A549 (cell line): ENCODE results near the gene MAD1L1. TPM values are rescaled to one million over a fixed set of nuclear protein-coding genes. Genes with fewer than 3 reads are reported as not detected.

Experiments
- ATAC-seq, 2 experiments: fragments of 200-7000 bp in 1 of 2; fragments of >200 bp in 1 of 2; cut with Nextera tagmentation in 1 of 2; cut with Tn5 transposase in 1 of 2; 3 replicates each; pipeline versions ENCODE4 v1.8.0 to v1.9.1; 2018 to 2020; ENCODE audit warnings: mild to moderate bottlenecking in 1 of 2, moderate library complexity in 1 of 2
- CTCF ChIA-PET: fragments of 300-600 bp; sonication (Branson Sonifier 250); formaldehyde crosslinking; extraction: SDS; loops from one replicate; lab custom pipeline; 2021; ENCODE audit warnings: antibody characterized with exemption, inconsistent platforms; lab: Yijun Ruan, JAX
- POLR2A ChIA-PET: fragments of 350-600 bp; formaldehyde crosslinking; extraction: SDS; loops from one replicate; lab custom pipeline; 2021; ENCODE audit warnings: antibody characterized with exemption, inconsistent platforms; lab: Yijun Ruan, JAX
- DNase-seq, 2 experiments: peaks; one replicate each; pipeline versions ENCODE4 v3.0.0 to v3.0.0-alpha.2; 2011 to 2016; ENCODE audit warnings: low read depth in 1 of 2, low spot score in 1 of 2
- FAIRE-seq: peaks from 2 replicates; lab custom pipeline; 2011; peaks lifted over from hg19 to GRCh38; lab: Jason Lieb, UNC
- H3K27ac ChIP-seq, 2 experiments: fragments of >200 bp; sonication (Bioruptor Twin); formaldehyde crosslinking; 3 replicates each; pipeline ENCODE4 v1.5.1; 2016 to 2017
- H3K4me1 ChIP-seq: fragments of >200 bp; sonication (Bioruptor Twin); formaldehyde crosslinking; 3 replicates; pipeline ENCODE4 v1.6.1; 2016
- H3K4me2 ChIP-seq: fragments of >200 bp; sonication (Bioruptor Twin); formaldehyde crosslinking; 3 replicates; pipeline ENCODE4 v1.6.1; 2016
- H3K4me3 ChIP-seq: fragments of >200 bp; sonication (Bioruptor Twin); formaldehyde crosslinking; 3 replicates; pipeline ENCODE4 v1.5.1; 2016
- H3K9me3 ChIP-seq: fragments of >200 bp; sonication (Bioruptor Twin); formaldehyde crosslinking; 3 replicates; pipeline ENCODE4 v1.6.1; 2016
- CHD2 ChIP-seq: fragments of 150-350 bp; IDR thresholded peaks from 2 replicates; pipeline ENCODE4 v1.6.1; 2014; ENCODE audit warnings: low read length; ENCODE audit not compliant: partially characterized antibody
- CHD4 ChIP-seq: fragments of 200-600 bp; sonication (generic); IDR thresholded peaks from 2 replicates; pipeline ENCODE4 v1.6.1; 2016; ENCODE audit warnings: antibody characterized with exemption, mild to moderate bottlenecking, borderline replicate concordance
- EP300 ChIP-seq, 2 experiments: fragments of >200 bp; sonication (Bioruptor Twin); formaldehyde crosslinking; IDR thresholded peaks; 2 replicates in 1 of 2; 3 replicates in 1 of 2; pipeline ENCODE4 v1.6.1; 2016 to 2017
- ESRRA ChIP-seq: fragments of 150-350 bp; IDR thresholded peaks from 2 replicates; pipeline ENCODE4 v1.6.1; 2014; ENCODE audit warnings: mild to moderate bottlenecking, low read length, borderline replicate concordance
- FOSB ChIP-seq: fragments of 250-450 bp; sonication (Bioruptor Pico); IDR thresholded peaks from 2 replicates; pipeline ENCODE4 v1.5.0; 2020; ENCODE audit warnings: mild to moderate bottlenecking, moderate library complexity
- HOXA7 ChIP-seq: fragments of 250-450 bp; sonication (Bioruptor Pico); IDR thresholded peaks from 2 replicates; pipeline ENCODE4 v1.5.0; 2020; ENCODE audit warnings: mild to moderate bottlenecking, moderate library complexity
- HOXB5 ChIP-seq: fragments of 250-450 bp; sonication (Bioruptor Pico); IDR thresholded peaks from 2 replicates; pipeline ENCODE4 v1.5.0; 2020; ENCODE audit warnings: mild to moderate bottlenecking, moderate library complexity
- MAFK ChIP-seq: fragments of 450-650 bp; IDR thresholded peaks from 2 replicates; pipeline ENCODE4 v1.6.1; 2014; ENCODE audit not compliant: partially characterized antibody
- MAZ ChIP-seq: fragments of 150-350 bp; IDR thresholded peaks from 2 replicates; pipeline ENCODE4 v1.6.1; 2014; ENCODE audit warnings: antibody characterized with exemption, low read depth, low read length, borderline replicate concordance
- MYC ChIP-seq: IDR thresholded peaks from 2 replicates; pipeline ENCODE4 v1.6.1; 2012; ENCODE audit warnings: mild to moderate bottlenecking, inconsistent platforms, low read length, improper control_type of control experiment, borderline replicate concordance
- NR3C1 ChIP-seq: fragments of >200 bp; sonication (Bioruptor Twin); formaldehyde crosslinking; IDR thresholded peaks from 3 replicates; pipeline ENCODE4 v1.6.1; 2017
- PHF8 ChIP-seq: fragments of 200-600 bp; sonication (generic); IDR thresholded peaks from 2 replicates; pipeline ENCODE4 v1.6.1; 2016; ENCODE audit warnings: low read depth, mild to moderate bottlenecking, antibody characterized with exemption, moderate library complexity, borderline replicate concordance
- POLR2A ChIP-seq: IDR thresholded peaks from 2 replicates; pipeline ENCODE4 v1.6.1; 2012; ENCODE audit warnings: mild to moderate bottlenecking, low read length
- RAD21 ChIP-seq, 2 experiments: fragments of >200 bp in 1 of 2; sonication (Bioruptor Twin) in 1 of 2; formaldehyde crosslinking in 1 of 2; IDR thresholded peaks in 1 of 2; conservative IDR thresholded peaks in 1 of 2; 2 replicates in 1 of 2; 3 replicates in 1 of 2; pipeline ENCODE4 v1.6.1; 2012 to 2018; ENCODE audit warnings: inconsistent platforms in 1 of 2
- RCOR1 ChIP-seq: fragments of 150-350 bp; IDR thresholded peaks from 2 replicates; pipeline ENCODE4 v1.6.1; 2014; ENCODE audit warnings: antibody characterized with exemption, low read length, low read depth
- RFX5 ChIP-seq: fragments of 450-650 bp; IDR thresholded peaks from 2 replicates; pipeline ENCODE4 v1.7.1; 2014; ENCODE audit warnings: antibody characterized with exemption, mild to moderate bottlenecking, moderate library complexity
- ZC3H11A ChIP-seq: fragments of 450-650 bp; IDR thresholded peaks from 2 replicates; pipeline ENCODE4 v1.6.1; 2014; ENCODE audit warnings: antibody characterized with exemption, mild to moderate bottlenecking
- ZNF302 ChIP-seq: fragments of 250-450 bp; sonication (Bioruptor Pico); IDR thresholded peaks from 2 replicates; pipeline ENCODE4 v1.9.0; 2021; ENCODE audit warnings: inconsistent platforms, mild to moderate bottlenecking, moderate library complexity
- ZSCAN20 ChIP-seq: fragments of 250-450 bp; sonication (Bioruptor Pico); IDR thresholded peaks from 2 replicates; pipeline ENCODE4 v1.8.0; 2022; ENCODE audit warnings: mild to moderate bottlenecking, moderate library complexity
- WGBS: methylation state at CpG from one replicate; pipeline ENCODE4 v1.1.6; 2017; ENCODE audit errors: missing lambda C conversion rate; 5-methylcytosine and 5-hydroxymethylcytosine counted together
- polyA plus RNA-seq, 4 experiments: library from polyadenylated mRNA; depleted of rRNA in 3 of 4; stranded (reverse); fragments of >200 nt; fragmentation: RNase III in 1 of 4; extraction: RNeasy Plus Mini Kit Qiagen cat#74134 plus additional on column Dnase treatment in 1 of 4; gene quantifications; 2 replicates in 3 of 4; 3 replicates in 1 of 4; pipeline ENCODE4 v1.2.3, GENCODE V29; 2011 to 2017
- TF ChIP-seq, protein P1 (sequence below): fragments of 250-450 bp; sonication (Bioruptor Pico); IDR thresholded peaks from 2 replicates; pipeline ENCODE4 v1.5.0; 2020; ENCODE audit warnings: low read depth, mild to moderate bottlenecking, moderate library complexity
- TF ChIP-seq, protein P2 (sequence below): fragments of >200 bp; sonication (Bioruptor Twin); formaldehyde crosslinking; IDR thresholded peaks from 3 replicates; pipeline ENCODE4 v1.6.1; 2016
- TF ChIP-seq, protein P3 (sequence below): IDR thresholded peaks from 2 replicates; pipeline ENCODE4 v1.6.1; 2012; ENCODE audit warnings: low read depth, borderline replicate concordance
- TF ChIP-seq, protein P4 (sequence below): fragments of 250-450 bp; sonication (Bioruptor Pico); IDR thresholded peaks from 2 replicates; pipeline ENCODE4 v1.5.0; 2021; ENCODE audit warnings: mild to moderate bottlenecking, moderate library complexity, borderline replicate concordance
- TF ChIP-seq, protein P5 (sequence below): fragments of 200-600 bp; sonication (generic); IDR thresholded peaks from 2 replicates; pipeline ENCODE4 v1.6.1; 2016; ENCODE audit warnings: antibody characterized with exemption, mild to moderate bottlenecking, moderate library complexity
- TF ChIP-seq, protein P6 (sequence below): fragments of >200 bp; sonication (Bioruptor Twin); formaldehyde crosslinking; IDR thresholded peaks from 2 replicates; pipeline ENCODE4 v1.6.1; 2016

Gene MAD1L1
- polyA plus RNA-seq, 2 of the 4 experiments (the other 2 are of a cell fraction), result 13.6 to 16.6 TPM

DNA sequence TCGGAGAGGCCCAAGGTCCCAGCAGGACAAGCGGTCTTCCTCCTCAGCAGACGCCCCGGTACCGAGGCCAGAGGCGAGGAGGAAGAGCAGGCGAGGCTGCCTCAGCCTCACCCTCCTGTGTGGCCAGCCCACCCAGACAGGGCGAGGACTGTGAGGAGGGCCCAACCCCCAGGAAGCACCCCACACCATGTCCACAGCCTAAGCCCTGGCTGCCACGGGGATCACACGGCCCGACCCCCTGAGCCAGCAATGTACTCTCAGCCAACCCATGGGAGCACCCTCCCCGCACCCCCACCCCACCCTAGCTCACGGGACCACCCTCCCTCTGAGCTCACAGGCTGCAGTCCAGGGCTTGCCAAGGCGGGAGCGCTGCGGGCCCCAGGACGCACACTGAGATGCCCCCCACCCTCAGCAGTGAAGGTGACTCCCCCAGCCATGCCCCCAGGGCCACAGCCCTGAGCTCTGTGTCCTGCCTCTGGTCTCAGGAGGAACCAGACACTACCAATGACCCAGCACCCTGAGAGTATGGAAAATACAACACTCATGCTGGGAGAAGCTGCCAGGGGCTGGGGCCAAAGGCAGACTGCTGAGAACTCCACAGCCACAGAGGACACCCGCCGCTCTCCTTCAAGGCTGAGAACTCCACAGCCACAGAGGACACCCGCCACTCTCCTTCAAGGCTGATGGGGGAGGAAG is 93.6 kb downstream of the MAD1L1 start:
- no peak overlapping the region for H3K4me3 ChIP-seq
- CTCF ChIA-PET, result interaction anchor here (0.5 kb wide), 1 partner anchor 21 kb away, joined by 4 read pairs; no protein-coding TSS in a partner anchor
- POLR2A ChIA-PET, result no interaction called here
- H3K4me2 ChIP-seq, result no peak overlapping the region
- no peak for FAIRE-seq
- no peaks in the 10 kb centered on the region for H3K4me1 ChIP-seq
- TF ChIP-seq HOXB5 (CRISPR knock-in tag) (no peak), HOXA7 (CRISPR knock-in tag) (no peak), PHF8 (no peak), ZSCAN20 (CRISPR knock-in tag) (no peak), MAZ (no peak), NR3C1 (no peak), EP300 (IDR thresholded peaks at IDR 0.05) (no peak), MYC (no peak), POLR2A (no peak), RCOR1 (no peak), CHD4 (no peak), MAFK (no peak)
- TF ChIP-seq, protein P1, sequence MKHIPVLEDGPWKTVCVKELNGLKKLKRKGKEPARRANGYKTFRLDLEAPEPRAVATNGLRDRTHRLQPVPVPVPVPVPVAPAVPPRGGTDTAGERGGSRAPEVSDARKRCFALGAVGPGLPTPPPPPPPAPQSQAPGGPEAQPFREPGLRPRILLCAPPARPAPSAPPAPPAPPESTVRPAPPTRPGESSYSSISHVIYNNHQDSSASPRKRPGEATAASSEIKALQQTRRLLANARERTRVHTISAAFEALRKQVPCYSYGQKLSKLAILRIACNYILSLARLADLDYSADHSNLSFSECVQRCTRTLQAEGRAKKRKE, result no peak
- TF ChIP-seq, protein P2, sequence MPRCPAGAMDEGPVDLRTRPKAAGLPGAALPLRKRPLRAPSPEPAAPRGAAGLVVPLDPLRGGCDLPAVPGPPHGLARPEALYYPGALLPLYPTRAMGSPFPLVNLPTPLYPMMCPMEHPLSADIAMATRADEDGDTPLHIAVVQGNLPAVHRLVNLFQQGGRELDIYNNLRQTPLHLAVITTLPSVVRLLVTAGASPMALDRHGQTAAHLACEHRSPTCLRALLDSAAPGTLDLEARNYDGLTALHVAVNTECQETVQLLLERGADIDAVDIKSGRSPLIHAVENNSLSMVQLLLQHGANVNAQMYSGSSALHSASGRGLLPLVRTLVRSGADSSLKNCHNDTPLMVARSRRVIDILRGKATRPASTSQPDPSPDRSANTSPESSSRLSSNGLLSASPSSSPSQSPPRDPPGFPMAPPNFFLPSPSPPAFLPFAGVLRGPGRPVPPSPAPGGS, result no peak
- TF ChIP-seq, all 56 proteins: peak for 0
- ATAC-seq (no peak), DNase-seq (no peak)
- Histone ChIP-seq H3K9me3 (no peaks in the 10 kb centered on the region), H3K27ac (no peak overlapping the region)
- WGBS, result 91% methylated on average over 14 of the region's 20 CpGs

DNA sequence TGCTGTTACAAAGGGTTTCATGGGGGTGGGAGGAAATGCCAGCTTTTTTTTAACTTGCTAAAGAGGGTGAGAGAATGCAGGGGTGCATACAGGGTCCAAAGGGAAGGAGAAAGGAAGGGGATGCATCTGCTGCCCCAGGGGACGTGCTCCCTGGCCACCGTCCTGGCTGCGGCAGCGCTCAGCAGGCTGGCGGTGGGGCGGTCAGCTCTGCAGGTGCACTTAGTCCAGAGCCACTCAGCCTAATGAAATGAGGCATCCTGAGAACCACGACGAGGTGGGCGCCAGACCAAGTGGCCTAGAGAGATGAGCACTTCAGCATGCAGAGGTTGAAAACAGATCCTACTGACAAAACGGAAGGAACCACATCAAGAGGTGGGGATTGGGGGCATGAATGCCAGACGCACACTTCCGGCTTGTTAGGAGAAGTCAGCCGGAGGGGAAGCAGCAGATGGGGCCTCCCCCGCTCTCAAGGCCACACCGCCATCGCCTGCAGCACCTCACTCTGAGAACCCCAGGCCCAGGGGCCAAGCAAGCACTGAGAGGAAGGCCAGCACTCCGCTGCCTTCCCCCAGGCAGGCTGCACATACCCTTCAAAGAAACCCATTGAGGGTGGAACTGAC is 94.5 kb downstream of the MAD1L1 start:
- FAIRE-seq, result no peak
- no peak overlapping the region for H3K27ac ChIP-seq
- no peaks in the 10 kb centered on the region for H3K4me1 ChIP-seq
- ChIA-PET POLR2A (no interaction called here), CTCF (interaction anchor here (0.9 kb wide), 1 partner anchor 8 kb away, joined by 3 read pairs; no protein-coding TSS in a partner anchor)
- no peaks in the 10 kb centered on the region for H3K9me3 ChIP-seq
- no peak overlapping the region for H3K4me3 ChIP-seq
- TF ChIP-seq, protein P3, sequence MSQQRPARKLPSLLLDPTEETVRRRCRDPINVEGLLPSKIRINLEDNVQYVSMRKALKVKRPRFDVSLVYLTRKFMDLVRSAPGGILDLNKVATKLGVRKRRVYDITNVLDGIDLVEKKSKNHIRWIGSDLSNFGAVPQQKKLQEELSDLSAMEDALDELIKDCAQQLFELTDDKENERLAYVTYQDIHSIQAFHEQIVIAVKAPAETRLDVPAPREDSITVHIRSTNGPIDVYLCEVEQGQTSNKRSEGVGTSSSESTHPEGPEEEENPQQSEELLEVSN, result no peak
- TF ChIP-seq RFX5, result no peak
- no peak for TF ChIP-seq ZNF302 (CRISPR knock-in tag)
- no peak for TF ChIP-seq EP300 (IDR thresholded peaks at IDR 0.05)
- TF ChIP-seq CHD4, result no peak
- TF ChIP-seq, protein P2, result no peak
- no peak for TF ChIP-seq CHD2
- no peak for TF ChIP-seq FOSB (CRISPR knock-in tag)
- TF ChIP-seq, protein P4, sequence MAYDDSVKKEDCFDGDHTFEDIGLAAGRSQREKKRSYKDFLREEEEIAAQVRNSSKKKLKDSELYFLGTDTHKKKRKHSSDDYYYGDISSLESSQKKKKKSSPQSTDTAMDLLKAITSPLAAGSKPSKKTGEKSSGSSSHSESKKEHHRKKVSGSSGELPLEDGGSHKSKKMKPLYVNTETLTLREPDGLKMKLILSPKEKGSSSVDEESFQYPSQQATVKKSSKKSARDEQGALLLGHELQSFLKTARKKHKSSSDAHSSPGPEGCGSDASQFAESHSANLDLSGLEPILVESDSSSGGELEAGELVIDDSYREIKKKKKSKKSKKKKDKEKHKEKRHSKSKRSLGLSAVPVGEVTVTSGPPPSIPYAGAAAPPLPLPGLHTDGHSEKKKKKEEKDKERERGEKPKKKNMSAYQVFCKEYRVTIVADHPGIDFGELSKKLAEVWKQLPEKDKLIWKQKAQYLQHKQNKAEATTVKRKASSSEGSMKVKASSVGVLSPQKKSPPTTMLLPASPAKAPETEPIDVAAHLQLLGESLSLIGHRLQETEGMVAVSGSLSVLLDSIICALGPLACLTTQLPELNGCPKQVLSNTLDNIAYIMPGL (CRISPR knock-in tag), result no peak
- TF ChIP-seq PHF8, result no peak
- TF ChIP-seq ZC3H11A, result no peak
- TF ChIP-seq HOXA7 (CRISPR knock-in tag), result no peak
- TF ChIP-seq, protein P5, sequence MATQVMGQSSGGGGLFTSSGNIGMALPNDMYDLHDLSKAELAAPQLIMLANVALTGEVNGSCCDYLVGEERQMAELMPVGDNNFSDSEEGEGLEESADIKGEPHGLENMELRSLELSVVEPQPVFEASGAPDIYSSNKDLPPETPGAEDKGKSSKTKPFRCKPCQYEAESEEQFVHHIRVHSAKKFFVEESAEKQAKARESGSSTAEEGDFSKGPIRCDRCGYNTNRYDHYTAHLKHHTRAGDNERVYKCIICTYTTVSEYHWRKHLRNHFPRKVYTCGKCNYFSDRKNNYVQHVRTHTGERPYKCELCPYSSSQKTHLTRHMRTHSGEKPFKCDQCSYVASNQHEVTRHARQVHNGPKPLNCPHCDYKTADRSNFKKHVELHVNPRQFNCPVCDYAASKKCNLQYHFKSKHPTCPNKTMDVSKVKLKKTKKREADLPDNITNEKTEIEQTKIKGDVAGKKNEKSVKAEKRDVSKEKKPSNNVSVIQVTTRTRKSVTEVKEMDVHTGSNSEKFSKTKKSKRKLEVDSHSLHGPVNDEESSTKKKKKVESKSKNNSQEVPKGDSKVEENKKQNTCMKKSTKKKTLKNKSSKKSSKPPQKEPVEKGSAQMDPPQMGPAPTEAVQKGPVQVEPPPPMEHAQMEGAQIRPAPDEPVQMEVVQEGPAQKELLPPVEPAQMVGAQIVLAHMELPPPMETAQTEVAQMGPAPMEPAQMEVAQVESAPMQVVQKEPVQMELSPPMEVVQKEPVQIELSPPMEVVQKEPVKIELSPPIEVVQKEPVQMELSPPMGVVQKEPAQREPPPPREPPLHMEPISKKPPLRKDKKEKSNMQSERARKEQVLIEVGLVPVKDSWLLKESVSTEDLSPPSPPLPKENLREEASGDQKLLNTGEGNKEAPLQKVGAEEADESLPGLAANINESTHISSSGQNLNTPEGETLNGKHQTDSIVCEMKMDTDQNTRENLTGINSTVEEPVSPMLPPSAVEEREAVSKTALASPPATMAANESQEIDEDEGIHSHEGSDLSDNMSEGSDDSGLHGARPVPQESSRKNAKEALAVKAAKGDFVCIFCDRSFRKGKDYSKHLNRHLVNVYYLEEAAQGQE, result no peak
- TF ChIP-seq POLR2A, result no peak
- TF ChIP-seq ZSCAN20 (CRISPR knock-in tag), result no peak
- TF ChIP-seq, protein P6, sequence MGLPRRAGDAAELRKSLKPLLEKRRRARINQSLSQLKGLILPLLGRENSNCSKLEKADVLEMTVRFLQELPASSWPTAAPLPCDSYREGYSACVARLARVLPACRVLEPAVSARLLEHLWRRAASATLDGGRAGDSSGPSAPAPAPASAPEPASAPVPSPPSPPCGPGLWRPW, result no peak
- TF ChIP-seq RAD21 (conservative IDR thresholded peaks at IDR 0.05 in 1 of 2, IDR thresholded peaks at IDR 0.05 in 1 of 2), result no peak
- no peak for TF ChIP-seq ESRRA
- TF ChIP-seq, all 56 proteins: peak for 0
- no peak for DNase-seq
- 93% methylated on average over 16 of the region's 17 CpGs for WGBS
- ATAC-seq, result no peak
- no peak overlapping the region for H3K4me2 ChIP-seq
